Germinal center (tissue), 1 donor: Measurements from ENCODE around the gene PDIA6.

Experiments
- DNase-seq: peaks from one replicate; pipeline ENCODE4 v3.0.0; 2012; ENCODE audit warnings: mixed read lengths, low spot score

PDIA6 gene

DNA sequence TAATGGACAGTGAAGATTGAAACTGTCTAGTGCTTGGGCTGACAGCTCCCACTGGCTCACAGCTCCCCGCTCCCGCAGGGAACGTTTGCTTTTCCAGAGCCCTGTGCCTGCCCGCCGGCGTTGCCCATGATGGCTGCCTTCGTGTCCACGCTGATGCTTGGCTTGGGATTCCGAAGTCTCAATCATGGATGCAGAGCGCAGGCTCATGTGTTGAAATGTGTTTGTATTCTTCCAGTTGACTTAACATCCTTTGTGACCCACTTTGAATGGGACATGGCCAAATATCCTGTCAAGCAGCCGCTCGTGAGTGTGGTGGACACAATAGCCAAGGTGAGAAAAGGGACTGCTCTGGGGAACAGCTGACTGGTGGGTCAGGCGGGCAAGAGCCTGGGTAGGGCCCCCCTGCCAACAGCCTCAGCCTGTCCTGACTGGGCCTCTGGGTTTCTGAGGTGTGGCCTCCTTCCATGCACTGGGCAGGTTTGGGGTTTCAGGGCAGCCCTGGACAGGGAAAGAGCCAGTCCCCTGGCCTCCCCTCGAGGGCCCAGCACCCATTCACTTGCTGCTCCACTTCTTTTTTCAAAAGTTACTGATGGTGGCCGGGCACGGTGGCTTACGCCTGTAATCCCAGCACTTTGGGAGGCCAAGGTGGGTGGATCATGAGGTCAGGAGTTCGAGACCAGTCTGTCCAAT lies 48.3 kb downstream of the PDIA6 start:
- no peak for DNase-seq

DNA sequence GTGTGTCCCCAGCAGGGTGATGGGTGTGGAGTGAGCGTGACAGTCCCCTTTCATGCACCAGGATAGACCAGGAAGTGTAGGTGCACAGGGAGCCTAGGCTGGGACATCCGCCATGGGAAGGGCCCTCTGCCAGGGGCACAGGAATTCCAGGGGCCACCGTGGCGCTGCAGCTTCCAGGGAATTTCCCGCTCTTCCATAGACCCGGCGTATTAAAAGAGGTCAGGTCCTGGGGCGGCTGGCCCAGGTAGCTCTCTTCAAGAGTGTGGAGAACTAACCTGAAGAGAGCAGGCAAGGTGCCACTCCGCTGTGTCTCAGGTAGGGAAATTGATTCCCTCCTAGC lies 49.2 kb downstream of the PDIA6 start:
- DNase-seq = no peak

DNA sequence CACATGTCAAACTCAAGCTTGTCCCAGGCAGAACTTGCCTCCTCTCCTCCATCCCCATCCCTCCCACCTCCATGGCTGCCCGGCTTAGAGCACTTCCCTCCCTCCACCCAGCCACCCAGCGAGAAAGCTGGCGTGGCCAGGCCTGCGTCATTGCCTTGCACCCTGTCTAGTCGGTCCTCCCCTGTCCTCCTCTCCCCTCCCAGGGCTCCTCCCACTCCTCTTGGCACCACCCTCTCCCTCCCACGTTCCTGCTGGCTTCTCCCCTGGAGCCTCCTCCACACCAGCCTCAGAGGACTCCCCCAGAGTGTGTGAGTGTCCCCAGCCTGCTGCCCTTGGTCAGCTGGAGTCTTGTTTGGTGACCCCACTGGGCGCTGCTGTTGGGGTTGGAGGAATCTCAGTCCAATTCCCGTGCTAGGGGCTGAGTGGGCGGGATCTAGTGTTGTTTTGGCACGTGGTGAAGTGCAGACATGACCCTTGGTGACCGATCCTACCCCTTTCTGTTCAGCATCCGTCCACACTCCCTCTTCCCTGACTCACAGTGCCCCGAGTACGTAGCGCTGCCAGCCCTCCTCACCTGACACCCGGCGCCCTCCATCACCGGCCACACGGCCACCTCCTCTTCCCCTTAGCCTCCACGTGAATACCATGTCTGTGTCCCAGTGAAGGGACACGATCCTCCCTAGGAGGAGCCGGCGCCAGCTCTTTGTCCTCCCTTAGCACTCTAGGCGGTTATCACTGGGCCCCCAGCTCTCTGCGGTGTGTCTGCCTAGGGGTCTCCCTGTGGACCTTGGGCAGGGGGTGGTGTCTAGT lies 49.7 kb downstream of the PDIA6 start:
- DNase-seq = no peak

DNA sequence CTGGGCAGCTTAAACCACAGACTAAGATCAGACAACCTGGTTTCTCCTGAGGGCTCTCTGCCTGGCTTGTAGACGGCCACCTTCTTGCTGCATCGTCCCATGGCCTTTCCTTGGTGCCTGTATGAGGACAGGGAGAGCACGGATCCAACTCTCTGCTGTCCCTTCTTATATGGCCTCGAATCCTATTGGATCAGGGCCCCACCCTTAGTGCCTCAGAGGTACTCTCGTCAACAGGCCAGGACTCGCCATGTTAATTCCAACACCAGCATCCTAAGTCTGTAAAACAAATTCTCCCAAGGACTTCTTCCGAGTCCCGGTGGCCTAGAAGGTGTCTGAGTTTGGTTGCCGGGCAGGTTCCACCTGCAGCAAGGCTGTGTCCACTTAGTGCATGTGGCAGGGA lies 51.0 kb downstream of the PDIA6 start:
- DNase-seq = no peak

DNA sequence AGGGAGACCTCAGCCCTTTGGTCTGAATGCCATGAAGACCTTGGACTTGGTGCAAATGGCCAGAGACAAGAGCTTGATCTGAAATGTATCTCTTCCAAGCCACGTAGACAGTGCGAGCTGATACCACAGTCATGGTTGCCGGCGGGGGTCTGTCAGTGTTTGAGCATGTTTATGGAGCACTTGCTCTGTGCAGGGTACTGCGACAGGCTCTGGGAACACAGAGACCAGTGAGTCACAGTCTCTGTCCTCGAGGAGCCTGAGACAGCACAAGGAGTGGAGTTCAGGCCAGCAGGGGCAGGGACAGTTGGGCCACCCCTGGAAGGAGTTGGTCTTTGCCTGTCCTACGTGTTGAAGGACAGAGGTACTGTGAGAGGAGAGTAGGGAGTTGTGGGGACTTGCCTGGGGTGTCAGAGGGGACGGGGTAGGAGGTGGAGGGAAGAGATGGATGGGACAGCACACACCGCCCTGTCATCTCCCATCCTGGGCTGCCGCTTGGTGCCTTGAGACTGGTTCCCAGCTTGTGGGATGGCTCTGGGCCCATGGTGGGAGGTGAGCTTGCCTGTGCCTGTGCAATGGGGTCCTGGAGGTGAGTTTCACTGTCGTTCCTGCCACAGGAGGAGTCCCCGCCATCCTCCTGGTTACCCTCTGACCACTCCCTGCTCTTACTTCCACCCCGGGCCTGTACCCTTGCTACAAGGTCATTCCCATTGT lies 51.6 kb downstream of the PDIA6 start:
- DNase-seq = no peak

DNA sequence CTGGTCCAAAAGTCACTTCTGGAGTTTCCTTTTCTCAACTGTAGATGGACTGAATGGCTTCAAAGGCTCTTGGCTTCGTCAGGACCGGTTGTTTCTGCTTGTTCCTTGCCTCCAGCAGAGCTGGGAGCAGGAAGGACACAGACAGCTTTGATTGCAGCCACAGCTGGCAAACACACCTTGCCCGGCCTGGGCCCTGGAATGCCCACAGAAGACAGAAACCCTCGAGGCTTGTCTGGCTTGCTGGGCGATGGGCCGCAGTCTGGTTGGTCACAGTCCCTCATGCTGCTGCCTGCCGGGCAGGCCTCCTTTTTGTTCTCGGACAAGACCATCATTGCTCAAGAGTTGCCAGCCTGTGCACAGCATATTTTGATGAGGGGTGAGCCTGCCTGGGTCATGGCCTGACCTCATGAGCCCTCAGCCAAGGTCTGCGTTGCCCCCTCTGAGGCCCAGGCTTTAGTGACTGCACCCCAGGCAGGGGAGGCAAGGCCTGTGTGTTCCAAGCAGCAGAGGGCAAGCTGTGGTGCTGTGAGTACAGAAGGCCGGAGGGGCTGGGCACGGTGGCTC lies 53.4 kb downstream of the PDIA6 start:
- DNase-seq = no peak

DNA sequence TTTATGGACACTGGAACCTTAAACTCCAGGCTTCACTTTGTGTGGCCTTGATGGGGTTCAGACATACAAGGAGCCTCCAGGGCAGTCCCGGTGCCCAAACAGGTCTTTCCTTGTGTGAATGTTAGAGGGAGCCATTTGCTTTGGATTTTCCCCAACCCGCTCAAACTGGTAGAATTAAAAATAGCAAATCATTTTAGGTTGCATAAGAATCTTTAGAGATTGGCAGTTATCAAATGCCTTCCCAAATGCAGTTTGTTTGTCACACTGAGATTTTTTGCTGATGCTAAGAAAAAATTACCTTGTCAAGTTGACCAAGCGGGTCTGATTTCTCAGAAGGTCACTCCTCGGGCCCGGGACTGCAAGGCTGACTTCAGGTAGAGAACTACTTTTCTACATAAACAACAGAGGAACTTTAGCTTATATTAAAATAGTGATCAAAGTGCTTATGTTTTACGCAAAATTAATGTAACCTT lies 54.7 kb downstream of the PDIA6 start:
- no peak for DNase-seq

DNA sequence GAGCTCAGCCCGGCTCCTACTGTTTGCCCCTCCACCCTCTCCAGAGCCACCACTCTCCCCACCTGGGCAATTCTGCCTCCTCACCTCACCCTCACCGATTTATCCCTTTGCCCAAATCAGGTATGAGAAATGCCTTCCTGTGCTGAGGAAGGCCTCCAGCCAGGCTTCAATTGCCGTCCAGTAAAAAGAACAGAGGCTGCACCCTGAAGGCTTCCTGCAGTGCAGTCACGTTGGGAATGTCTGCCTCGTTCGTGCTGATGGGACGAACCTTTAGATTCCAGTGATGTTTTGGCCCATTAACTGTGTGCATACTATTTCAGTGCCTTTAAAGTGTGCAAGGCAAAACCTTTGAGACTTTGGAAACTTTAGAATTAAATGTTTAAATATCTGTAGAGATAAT lies 57.0 kb downstream of the PDIA6 start:
- DNase-seq = no peak

DNA sequence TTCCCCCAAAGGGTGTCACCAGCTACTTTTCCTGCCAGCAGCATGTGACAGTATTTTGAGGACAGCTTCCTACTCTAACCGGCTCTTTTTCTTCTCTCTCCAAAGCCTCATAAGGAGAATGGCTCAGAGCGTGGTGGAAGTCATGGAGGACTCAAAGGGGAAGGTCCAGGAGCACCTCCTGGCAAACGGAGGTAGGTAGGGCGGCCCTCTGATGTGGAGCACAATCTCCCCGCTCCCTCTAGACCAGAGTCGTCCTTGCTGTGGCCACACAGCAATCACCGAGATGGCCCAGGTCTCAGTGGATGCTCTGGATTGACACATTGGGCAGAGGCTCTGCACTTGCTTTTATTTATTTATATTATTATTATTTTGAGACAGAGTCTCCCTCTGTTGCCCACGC lies 58.7 kb downstream of the PDIA6 start:
- DNase-seq = no peak

DNA sequence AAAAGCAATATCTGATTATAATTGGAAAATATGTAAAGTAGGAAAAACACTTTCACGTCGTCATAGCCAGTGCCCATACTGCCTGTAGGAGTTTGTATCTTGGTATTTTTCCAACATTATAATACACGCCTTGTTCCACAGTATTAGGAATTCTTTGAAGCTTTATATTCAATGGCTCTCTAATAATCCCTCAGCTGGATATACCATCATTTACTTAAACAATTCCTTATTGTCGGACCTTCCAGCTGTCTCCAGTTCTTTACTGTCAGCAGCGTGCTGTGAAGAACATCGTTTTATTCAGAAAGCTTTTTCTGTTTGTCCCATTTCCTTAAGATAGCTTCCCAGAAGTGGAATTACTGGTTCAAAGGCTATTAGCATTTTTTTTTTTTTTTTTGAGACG lies 59.4 kb downstream of the PDIA6 start:
- no peak for DNase-seq

DNA sequence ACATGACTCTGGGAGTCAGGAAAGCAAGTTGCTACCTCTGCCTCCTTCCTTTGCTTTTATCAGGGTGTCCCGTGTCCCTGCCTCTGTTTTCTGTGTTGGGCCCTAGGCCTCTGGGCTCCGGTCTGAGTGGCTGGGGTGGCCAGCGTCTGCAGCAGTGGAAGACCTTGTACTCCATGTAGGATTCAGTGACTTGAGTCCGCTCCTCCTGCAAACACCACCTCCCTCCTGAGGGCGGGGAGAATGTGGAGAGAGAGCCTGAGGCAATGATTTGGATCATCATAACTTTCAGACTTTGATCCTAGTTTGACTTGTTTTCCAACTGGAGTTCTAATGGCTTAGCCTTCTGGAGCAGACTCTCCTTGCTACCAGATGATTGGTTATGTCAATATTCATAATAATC lies 60.3 kb downstream of the PDIA6 start:
- DNase-seq = no peak

DNA sequence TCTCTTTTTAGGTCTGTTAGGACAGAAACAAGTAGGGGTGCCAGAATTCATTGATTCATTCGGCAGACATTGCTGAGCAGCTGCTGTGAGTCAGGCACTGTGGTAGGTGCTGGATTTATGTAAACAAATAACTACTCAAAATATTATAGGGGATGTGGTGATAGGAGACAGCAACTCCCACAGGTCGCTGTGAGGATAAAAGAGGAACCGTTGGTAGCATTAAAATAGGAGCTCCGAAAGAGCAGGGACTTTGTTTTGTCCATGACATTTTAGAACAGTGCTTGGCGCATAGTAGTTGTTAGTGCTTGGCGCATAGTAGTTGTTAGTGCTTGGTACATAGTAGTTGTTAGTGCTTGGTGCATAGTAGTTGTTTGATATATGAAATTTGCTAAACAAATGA lies 62.0 kb downstream of the PDIA6 start:
- DNase-seq = no peak

DNA sequence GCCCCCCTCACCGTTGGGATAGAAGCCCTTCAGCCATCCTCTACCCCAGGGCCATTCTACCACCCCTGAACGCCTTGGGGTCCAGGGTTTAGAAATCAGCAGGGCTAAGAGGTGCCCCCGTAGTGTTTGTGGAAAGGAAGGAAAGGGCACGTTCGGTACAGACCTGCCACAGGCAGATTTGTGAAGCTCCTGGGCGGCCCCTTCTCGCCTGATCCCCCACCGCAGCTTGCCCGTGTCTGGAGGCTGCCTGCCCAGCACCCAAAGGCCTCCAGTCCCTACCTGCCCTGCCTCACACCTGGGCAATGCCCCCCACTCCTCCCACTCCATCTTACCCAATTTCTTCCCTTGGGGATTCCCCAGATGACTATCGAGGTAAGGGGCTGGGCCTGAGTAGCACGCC lies 69.9 kb downstream of the PDIA6 start:
- DNase-seq = no peak

DNA sequence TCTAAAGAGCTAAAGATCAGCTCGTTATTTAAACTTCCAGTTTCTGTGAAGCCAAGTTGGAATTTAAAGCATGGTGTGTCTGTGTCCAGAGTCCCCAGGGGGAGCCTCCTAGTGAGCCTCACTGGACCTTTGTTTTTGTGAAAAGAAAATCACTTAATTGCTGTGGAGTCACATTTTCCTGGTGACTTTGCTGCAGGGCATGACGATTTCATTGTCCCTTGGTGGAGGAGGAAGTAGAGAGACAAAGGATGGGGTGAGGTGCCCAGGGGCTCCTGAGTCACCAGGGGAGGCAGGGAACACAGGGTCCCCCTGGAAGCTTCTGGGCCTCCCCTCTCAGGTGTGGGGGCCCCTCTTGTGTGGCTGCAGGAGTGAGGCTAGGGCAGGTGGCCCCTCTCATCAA lies 71.4 kb downstream of the PDIA6 start:
- no peak for DNase-seq

DNA sequence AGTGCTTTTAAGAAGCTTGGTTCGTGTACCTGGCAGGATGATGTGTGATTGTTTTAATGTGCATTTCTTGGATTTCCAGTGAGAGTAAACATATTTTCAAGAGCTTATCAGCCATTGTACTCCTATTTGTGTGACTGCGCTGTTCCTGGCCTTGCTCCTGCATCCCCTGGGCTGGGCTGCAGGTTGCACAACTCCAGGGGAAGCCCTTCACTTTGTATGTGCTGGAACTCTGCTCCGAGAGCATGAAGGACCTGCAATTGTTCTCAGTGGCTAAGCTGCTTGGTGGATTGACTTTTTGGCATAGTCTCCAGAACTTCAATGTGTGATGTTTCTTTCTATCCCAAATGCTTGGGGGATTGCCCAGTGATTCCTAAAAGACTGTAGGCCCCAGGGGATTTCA lies 72.4 kb downstream of the PDIA6 start:
- no peak for DNase-seq

DNA sequence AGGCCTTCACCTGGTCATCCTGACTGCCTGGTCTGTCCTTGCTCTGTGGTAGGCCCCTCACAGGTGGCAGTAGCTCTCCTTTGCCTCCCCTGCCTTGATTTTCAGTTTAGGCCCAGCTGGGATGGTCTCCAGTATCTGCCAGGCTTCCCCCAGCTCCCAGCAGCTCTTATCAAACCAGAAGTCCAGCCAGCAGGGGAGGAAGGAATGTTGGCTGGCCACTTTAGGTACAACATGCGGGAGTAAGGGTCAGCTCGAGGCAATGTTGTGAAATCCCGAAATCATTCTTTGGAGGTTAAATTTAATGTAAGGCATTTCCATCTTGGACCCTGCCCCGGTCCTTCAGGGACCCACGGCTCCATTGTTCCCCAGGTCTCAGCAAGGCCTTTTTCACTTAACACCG lies 74.4 kb downstream of the PDIA6 start:
- no peak for DNase-seq

DNA sequence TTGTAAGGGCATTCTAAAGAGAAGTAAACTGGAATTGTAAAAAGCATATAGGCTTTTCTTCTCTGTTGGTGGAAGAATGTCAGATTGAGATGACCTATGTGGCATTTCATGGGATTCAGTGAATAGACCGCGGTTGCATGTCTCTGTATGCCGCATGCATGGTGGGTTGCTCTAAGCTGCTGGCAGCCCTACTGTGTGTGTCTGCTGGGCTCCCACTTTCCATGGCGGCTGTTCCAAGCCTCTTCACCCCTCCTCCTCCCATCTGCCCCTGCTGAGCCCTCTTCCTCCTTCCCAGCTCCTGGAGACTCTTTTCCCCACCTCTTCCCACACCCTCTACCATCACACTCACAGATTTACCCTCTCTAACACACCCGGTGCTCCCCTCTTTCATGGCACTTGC lies 78.6 kb downstream of the PDIA6 start:
- DNase-seq = no peak

DNA sequence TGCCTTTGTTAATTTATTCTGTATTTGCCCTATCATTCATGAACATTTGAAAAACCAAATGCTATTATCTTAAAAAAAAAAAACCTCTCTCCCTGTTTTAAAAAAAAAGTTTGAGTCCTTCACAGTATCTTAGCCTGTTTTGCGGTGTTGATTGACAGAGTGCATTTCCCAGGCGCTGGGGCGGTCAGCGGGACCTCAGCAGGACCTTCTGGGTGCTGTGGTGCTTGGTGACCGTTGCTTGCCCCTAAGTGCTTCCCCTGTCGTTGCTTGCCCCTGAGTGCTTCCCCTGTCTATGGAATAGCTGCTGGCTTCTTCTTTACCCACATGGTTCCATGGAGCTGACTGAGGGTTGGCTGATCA lies 79.0 kb downstream of the PDIA6 start:
- no peak for DNase-seq
